BJ (cell line): ENCODE data around the gene DHRS2. TPM values are rescaled to one million over a fixed set of nuclear protein-coding genes. Genes with fewer than 3 reads are reported as not detected.
"Not testable (repeated sequence)": the region's sequence is repeated elsewhere in the genome, so short reads cannot be mapped to it uniquely, and the experiment has no call there.

Source experiments
- CTCF ChIA-PET: fragments of 350-600 bp; formaldehyde crosslinking; extraction: SDS; loops from one replicate; lab custom pipeline; 2021; ENCODE audit warnings: antibody characterized with exemption, inconsistent platforms; lab: Yijun Ruan, JAX
- POLR2A ChIA-PET: fragments of 300-600 bp; sonication (Branson Sonifier 250); formaldehyde crosslinking; extraction: SDS; loops from one replicate; lab custom pipeline; 2021; ENCODE audit warnings: antibody characterized with exemption; lab: Charles Lee
- DNase-seq: peaks from one replicate; pipeline ENCODE4 v3.0.0-alpha.2; 2011; ENCODE audit warnings: low read depth
- H3K27me3 ChIP-seq: 2 replicates; pipeline ENCODE4 v1.6.0; 2011; ENCODE audit warnings: low read length; ENCODE audit not compliant: control insufficient read depth, insufficient read depth
- H3K36me3 ChIP-seq: 2 replicates; pipeline ENCODE4 v1.5.1; 2011; ENCODE audit warnings: low read length; ENCODE audit not compliant: control insufficient read depth, insufficient read depth
- H3K4me3 ChIP-seq: 2 replicates; pipeline ENCODE4 v1.5.1; 2011; ENCODE audit warnings: low read depth, mild to moderate bottlenecking, control low read depth, low read length
- polyA plus RNA-seq: library from polyadenylated mRNA; depleted of rRNA; stranded (reverse); fragments of >200 nt; gene quantifications from 2 replicates; pipeline ENCODE4 v1.2.3, GENCODE V29; 2011
- TF ChIP-seq, protein P1 (sequence below): IDR thresholded peaks from 2 replicates; pipeline ENCODE4 v1.5.1; 2011; ENCODE audit warnings: low read depth, mild to moderate bottlenecking, control low read depth, inconsistent platforms, low read length, moderate library complexity; ENCODE audit not compliant: insufficient read depth

Gene DHRS2
- polyA plus RNA-seq, 1 experiment: 0.16 TPM

DNA sequence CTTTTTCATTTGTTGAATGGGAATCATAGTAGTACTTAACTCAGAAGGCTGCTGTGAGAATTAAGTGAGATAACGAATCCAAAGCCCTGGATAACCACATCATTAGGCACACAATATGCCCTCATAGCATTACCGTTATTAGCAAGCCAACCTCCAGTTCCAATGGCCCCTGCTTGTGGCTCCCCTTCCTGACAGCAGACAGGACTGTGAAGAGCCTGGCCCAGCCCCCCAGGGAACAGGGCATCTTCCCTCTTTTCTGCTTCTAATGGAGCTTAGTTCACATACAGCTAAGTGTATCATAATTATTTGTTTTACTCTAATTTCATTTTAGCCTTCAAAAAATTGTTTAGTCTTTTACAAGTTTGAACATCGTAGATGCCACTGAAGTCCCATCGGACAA is 39.7 kb downstream of the DHRS2 start:
- Histone ChIP-seq H3K27me3 (no peaks in the 10 kb centered on the region), H3K36me3 (no peaks in the 10 kb centered on the region), H3K4me3 (no peak overlapping the region)
- TF ChIP-seq, protein P1, sequence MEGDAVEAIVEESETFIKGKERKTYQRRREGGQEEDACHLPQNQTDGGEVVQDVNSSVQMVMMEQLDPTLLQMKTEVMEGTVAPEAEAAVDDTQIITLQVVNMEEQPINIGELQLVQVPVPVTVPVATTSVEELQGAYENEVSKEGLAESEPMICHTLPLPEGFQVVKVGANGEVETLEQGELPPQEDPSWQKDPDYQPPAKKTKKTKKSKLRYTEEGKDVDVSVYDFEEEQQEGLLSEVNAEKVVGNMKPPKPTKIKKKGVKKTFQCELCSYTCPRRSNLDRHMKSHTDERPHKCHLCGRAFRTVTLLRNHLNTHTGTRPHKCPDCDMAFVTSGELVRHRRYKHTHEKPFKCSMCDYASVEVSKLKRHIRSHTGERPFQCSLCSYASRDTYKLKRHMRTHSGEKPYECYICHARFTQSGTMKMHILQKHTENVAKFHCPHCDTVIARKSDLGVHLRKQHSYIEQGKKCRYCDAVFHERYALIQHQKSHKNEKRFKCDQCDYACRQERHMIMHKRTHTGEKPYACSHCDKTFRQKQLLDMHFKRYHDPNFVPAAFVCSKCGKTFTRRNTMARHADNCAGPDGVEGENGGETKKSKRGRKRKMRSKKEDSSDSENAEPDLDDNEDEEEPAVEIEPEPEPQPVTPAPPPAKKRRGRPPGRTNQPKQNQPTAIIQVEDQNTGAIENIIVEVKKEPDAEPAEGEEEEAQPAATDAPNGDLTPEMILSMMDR: no peak
- CTCF ChIA-PET: interaction anchor here (0.9 to 1.5 kb wide), 2 partner anchors 10 to 15 kb away, joined by 3 read pairs; no protein-coding TSS in a partner anchor
- DNase-seq: no peak
- POLR2A ChIA-PET: no interaction called here

DNA sequence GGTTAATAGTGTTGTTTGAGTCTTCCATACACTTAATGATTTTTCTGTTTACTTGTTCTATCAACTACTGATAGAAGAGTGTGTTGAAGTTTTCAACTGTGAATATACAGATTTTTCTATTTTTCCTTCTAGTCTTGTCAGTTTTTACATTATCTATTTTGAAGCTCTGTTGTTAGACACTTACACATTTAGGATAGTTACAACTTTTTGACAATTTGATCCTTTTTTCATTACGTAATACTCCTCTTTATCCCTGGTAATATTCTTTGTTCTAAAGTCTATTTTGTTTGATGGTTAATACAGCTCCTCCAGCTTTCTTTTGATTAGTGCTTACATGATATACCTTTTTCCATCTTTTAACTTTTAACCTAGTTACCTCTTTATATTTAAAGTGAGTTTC is 45.2 kb downstream of the DHRS2 start:
- ChIA-PET CTCF (interaction anchor here (0.8 to 1.2 kb wide), 2 partner anchors 49 to 652 kb away, joined by 3 to 4 read pairs; no protein-coding TSS in a partner anchor), POLR2A (no interaction called here)
- Histone ChIP-seq H3K36me3 (no peaks in the 10 kb centered on the region), H3K4me3 (no peak overlapping the region), H3K27me3 (peaks cover 1% of the 10 kb centered on the region; the same call in 1 of the 2 replicates)
- TF ChIP-seq, protein P1: no peak
- DNase-seq: no peak

DNA sequence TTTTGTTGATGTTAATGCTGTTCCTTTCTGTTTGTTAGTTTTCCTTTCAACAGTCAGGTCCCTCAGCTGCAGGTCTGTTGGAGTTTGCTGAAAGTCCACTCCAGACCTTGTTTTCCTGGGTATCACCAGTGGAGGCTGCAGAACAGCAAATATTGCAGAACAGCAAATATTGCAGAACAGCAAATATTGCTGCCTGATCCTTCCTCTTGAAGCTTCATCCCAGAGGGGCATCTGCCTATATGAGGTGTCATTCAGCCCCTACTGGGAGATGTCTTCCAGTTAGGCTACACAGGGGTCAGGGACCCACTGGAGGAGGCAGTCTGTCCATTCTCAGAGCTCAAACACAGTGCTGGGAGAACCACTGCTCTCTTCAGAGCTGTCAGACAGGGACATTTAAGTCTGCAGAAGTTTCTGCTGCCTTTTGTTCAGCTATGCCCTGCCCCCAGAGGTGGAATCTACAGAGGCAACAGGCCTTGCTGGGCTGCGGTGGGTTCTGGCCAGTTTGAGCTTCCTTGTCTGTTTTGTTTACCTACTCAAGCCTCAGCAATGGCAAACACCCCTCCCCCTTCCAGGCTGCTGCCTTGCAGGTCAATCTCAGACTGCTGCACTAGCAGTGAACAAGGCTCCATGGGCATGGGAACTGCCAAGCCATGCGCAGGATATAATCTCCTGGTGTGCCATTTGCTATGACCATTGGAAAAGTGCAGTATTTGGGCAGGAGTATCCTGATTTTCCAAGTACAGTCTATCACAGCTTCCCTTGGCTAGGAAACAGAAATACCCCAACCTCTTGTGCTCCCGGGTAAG is 53.7 kb downstream of the DHRS2 start:
- H3K4me3 ChIP-seq, DNase-seq, H3K36me3 ChIP-seq, H3K27me3 ChIP-seq, POLR2A ChIA-PET: not testable (repeated sequence)
- CTCF ChIA-PET: interaction anchor here (1.3 to 2.6 kb wide), 2 partner anchors 24 to 58 kb away, joined by 5 to 8 read pairs; no protein-coding TSS in a partner anchor

DNA sequence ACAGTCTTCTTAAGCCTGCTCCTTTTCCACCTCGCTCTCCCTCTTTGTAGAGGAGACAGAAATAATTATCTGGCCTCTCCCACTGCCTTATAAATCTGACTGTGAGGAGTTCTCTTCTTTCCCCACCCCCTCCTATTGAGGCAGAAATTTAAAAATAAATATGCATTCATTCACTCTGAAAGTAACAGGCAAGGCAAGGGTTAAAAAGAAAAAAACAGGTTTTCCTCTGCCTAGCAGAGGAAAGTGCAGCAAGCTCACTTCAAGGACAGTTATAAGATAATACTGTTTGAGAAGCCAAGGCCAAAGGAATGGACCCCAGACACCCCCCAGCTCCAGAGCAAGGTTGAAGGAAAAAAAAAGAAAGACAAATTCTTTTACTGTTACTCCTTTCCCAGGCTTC is 56.3 kb downstream of the DHRS2 start:
- TF ChIP-seq, protein P1: no peak
- ChIA-PET POLR2A (no interaction called here), CTCF (interaction anchor here (1.5 to 2.6 kb wide), 3 partner anchors 9 to 61 kb away, joined by 3 to 8 read pairs (median 6); no protein-coding TSS in a partner anchor)
- Histone ChIP-seq H3K36me3 (no peaks in the 10 kb centered on the region), H3K27me3 (peaks cover 2% of the 10 kb centered on the region; the same call in 1 of the 2 replicates), H3K4me3 (no peak overlapping the region)
- DNase-seq: no peak

DNA sequence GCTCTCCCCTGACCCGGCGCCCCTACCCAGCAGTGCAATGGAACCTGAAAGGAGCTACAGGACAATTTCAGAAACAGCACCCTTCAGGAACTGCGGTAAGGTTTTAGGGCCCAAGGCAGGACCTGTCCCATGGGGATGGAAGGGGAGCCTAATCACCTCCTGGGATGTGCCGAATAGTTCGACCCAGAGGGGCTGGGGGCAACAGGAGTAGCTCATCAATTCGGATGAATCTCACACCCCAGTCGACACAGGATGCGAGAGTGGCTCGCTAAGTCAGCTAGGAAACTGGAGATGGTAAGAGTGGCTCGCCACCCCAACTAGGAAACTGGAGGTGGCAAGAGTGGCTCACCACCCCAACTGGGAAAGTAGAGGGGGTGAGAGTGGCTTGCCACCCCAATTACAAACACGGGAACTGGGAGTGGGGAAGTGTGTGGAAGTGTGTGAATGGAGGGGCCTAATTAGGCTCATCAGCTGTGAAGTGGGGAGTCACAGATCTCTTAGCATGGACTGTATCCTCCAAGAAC is 57.1 kb downstream of the DHRS2 start:
- POLR2A ChIA-PET: no interaction called here
- no peak for DNase-seq
- Histone ChIP-seq H3K27me3 (peaks cover 2% of the 10 kb centered on the region; the same call in 1 of the 2 replicates), H3K4me3 (no peak overlapping the region), H3K36me3 (no peaks in the 10 kb centered on the region)
- TF ChIP-seq, protein P1: no peak
- CTCF ChIA-PET: interaction anchor here (1.0 to 2.0 kb wide), 4 partner anchors 10 to 61 kb away, joined by 3 to 6 read pairs (median 5); no protein-coding TSS in a partner anchor
